Measurements from ENCODE around the gene CACUL1.

CACUL1 gene

DNA sequence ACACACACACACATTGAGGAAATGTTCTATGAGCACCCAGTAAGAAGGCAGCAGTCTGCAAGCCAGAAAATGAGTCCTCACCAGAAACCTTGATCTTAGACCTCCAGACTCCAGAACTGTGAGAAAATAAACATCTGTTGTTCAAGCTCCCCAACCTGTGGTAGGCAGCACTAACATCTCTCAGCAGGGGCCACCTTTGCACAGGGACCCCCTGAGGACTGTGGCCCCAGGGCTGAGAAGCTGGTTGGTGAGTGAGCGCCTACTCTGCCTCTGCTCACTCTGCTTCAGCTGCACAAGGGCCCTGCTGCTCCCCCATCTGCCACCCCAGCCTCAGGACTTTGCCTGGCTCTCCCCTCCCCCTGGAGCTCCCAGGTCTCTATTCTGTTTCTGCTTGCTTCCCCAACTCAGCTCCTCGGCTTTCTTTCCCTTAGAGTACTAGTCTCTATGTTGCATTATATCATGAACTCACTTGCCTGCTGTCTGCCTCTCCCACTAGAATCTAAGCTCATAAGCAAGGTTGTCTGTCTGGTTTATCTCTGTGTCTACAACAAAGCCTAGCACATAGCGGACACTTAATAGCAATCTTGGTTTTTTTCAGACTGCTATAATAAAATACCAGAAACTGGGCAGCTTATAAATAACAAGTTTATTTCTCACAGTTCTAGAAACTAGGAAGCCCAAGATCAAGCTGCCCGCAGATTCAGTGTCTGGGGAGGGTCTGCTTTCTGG, 118.9 kb downstream of the CACUL1 start:
- no peak for DNase-seq

DNA sequence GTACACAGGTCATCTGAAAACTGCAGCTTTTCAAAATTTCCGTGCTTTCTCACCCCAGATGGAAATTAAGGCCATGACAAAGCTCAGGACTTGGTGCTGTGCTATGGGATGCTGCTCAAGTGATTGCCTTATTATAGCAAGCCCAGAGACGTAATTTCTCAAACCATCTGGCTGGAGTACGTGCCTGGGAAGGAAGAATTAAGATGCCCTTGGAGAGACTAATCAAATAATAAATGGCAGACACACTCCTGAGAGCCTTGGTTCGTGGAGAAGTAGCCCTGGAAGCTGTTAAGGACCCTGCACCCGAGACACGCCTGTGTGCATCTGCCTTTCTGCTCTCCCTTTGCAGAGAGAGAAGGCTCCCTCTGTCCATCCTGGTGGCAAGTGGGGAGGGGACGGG, 121.0 kb downstream of the CACUL1 start:
- no peak for DNase-seq

DNA sequence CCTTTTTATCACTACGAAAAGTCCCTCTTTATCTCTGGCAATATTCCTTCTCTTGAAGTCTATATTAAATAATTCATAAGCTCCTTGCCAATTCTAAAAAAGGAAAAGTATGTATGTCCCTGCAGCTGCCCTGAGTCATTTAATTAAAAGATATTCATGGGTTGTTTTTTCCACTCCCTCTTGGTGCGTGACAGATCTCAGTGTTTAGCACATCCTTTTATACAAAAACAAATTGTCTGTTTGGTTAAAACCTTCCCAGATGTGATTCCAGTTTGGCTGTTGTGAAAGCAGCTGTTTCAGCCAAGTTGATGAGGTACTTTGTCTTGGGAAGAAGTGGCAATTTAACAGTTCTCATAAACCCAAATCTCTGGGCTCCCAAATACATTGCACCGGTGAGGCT, 125.6 kb downstream of the CACUL1 start:
- DNase-seq, result no peak

DNA sequence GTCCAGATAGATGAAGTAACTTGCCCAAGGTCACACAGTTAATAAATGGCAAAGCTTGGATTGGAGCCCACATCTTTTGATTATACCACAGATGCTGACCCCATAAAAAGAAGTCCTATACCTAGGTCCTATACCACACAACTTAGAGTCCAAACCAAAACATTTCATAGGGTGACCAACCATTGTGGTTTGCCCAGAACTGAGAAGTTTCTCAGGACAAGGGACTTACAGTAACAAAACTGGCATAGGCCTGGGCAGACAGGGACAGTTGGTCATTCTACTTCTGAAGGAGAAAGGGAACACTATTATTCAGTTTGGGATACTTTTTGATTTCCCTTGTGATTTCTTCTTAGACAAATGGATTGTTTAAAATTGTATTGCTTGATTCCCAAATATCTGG, 126.4 kb downstream of the CACUL1 start:
- no peak for DNase-seq

DNA sequence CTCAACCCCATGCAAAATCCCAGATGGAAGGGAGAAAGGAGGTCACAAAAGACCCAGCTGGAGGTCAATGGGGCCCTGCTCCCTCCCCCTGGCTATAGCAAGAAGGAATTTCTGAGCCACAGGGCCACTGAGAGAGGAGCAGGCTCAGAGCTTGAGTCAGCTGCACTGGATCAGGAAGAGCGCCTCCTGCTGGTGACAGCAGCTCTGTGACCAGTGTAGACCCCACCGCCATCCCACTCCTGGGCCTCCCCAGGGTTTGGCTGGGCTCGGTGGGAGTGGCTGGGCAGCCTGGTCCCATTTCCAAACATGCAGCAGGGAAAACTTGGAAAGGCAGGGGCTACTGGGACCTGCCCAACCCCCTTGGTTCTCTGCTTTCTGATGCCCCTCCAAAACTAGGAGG, 127.8 kb downstream of the CACUL1 start:
- DNase-seq, result no peak
